ENCODE measurements around the gene KIF26B.
A peak's percentile ranks its signal among the peaks of the same experiment; 100 is the strongest.

The KIF26B gene

DNA sequence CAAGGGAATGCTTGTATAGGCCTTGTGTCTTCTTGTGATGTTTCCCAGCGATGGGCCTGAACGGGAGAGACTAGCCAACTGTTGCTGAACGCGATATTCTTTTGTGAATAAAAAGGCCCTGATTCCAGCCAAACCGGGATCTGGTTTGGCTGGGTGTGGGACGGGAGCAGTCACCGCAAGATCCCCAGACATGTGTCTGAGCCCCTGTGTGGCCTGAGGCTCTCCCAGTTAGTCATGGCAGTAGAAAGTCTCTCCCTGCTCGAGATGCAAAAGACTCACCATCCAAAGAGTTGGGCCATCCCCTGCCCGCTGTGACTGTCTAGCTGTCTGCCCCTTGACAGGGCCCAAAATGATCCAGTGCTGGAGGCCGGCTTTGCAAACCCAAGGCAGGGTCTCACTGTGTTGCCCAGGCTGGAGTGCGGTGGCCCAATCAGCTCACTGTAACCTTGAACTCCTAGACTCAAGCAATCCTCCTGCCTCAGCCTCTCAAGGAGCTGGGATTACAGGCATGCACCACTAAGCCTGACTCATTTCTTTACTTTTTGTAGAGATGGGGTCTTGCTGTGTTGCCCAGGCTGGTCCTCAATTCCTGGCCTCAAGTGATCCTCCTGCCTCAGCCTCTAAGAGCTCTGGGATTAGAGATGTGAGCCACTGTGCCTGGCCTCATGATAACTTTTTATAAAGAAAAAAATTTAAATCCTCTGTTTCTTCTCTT lies 56.4 kb downstream of the KIF26B start:
- DNase-seq: no peak

DNA sequence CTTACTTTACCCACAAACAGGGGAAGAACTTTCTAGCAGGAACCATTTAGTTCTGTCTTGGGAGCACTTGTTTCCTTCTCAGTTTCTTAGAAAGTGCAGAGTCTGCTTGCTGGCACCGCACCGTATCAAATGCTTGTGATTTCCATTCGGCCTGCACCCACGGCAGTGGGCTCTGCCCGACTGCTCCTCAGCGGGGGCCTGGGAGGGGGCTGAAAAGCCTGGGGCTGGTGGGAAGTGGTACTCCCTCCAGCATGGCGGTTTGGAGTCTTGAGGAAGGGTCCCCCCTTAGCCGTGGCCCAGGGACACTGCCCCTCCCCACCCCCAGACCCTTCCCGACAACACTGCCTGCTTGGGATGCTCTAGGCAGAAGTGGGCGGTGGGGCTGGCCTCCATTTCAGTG lies 57.0 kb downstream of the KIF26B start:
- DNase-seq: no peak

DNA sequence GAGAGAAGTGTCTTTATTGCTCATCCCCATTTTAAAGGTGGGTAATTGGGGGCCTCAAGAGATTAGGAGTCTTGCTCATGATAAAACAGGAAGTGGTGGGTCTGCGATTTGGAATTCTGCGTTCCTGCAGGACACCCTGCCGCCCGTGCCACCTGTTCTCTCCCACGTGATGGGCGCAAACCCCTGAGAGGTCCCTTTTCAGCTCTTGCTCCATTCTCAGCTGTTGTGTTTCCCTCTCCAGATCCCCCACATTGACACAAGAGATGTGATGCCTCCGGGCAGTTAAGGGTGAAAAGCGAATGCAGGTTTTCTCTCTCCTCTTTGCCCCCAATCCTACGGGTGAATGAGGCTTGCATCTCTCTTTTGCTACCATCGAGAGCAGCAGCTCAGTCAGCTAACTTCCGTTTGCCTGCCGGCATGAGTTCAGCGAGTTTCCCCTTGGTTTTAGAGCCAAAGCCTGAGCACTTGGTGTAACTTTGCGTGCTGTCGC lies 57.5 kb downstream of the KIF26B start:
- DNase-seq: no peak

DNA sequence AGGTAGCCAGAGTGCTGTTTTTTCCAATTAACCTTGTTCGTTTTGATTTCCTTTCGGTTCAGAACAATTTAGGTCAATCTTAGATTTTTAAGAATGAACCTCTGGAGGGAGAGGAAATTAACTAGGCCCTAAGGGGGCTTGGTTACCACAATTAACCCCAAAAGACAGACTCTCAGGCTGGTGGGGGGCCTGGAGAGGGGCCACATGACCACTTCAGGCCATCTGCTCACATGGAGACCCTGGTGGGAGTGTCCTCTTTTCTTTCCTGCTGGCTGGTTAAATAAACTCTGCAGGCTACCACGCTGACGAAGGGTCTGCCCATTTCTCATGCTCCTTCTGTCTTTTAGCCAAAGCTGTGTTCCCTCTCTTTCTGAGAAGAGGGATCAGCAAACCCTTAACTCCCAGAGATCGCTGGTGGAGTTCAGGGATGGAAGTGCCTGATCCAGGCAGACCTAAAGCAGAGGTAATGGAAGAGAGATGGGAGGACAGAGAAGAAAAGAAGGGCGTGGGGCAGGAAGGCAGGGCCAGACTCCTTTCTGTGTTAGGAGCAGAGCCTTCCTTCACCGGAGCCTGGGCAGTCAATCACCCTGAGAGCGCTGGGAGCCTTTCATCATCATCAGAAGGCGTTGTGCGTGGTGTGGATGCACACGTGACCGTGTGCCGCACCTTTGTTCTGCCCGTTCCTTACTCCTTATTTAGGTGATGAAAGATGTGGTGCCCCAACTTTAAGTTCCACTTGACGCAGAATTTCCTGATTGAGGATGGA lies 58.5 kb downstream of the KIF26B start:
- no peak for DNase-seq

DNA sequence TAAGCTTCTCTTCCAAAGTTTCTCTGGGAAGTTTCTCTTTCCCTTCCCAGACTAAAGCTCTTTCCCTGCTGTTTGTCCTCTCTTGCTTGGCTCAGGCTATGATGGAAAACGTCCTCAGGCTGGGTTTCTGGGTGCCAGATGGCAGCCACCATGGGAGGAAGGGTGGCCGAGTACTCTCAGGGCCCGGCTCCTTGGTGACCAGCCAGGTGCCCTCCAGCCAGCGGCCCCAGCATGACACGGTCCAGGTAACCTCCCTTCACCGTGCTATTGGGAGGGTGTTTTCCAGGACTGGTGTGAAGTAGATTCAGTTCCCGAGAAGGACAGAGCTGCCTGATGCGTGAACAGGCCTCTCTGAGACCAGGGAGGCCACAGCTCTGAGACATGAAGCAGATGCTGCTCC lies 60.3 kb downstream of the KIF26B start:
- no peak for DNase-seq

DNA sequence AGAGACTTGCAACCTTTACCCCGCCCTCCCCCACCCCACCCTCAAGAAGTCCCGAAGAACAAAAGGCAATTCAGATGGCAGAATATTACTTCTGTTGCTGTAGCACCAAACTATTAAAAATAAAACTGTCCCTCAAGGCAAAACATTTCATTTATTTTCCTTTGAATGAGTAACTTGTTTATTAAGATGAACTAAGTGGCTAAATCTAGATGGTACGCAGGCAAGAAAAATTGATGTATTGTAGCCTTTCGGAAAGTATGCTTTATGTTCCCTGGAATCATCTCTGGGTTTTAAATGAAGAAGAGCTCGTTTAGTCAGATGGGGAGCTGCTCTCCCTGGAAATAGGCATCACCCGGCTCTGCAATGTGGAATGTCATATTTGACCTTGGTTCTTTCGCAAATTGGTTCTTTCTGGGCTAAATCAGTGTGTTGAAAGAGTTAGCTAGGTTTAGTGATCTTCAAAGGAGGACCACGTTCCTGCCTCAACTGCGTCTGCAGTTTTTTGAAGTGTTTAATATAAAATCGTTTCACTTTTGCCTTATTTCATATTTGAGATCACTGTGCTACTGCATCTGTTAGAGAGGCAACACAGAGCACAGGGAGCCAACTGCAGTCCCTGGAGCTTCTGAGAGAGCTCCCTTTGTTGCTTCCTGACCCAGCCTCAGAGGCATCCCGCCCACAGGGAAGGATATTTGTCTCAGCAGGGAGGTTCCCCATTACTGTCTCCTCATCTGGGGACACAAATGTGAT lies 61.8 kb downstream of the KIF26B start:
- no peak for DNase-seq

DNA sequence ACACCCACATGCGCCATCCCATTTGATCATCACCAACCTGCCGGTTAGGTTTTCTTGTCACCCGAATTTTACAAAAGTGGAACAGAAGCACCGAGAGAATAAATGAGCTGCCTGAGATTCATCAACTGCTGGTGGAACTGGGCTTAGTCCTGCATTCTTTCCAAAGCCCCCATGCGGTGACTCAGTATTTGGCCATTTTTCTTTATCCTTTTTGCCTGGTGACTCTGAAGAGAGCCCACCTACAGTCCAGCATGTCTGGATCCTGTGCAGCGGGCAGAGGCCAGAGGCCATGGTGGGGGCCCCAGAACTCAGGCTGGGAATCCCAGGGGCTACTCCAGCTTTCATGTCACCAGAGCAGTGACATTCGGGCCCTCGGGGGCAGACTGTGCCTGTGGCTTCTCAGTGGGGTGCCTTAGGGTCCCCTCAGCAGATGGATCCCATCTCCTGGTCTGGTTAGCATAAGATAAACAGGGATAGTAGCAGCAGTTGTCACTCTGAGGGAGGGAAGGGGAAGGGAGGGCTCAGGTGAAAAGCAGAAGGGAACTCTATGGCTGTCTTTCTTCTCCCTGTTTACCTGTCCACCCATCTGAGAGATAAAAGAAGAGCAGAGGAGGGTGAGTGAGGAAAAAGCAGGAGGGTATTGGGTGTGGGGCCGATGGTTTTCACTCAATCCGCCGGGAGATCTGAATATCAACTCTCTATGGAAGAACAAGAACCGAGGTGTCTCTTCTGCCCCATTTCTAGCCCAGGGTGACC lies 63.2 kb downstream of the KIF26B start:
- no peak for DNase-seq

DNA sequence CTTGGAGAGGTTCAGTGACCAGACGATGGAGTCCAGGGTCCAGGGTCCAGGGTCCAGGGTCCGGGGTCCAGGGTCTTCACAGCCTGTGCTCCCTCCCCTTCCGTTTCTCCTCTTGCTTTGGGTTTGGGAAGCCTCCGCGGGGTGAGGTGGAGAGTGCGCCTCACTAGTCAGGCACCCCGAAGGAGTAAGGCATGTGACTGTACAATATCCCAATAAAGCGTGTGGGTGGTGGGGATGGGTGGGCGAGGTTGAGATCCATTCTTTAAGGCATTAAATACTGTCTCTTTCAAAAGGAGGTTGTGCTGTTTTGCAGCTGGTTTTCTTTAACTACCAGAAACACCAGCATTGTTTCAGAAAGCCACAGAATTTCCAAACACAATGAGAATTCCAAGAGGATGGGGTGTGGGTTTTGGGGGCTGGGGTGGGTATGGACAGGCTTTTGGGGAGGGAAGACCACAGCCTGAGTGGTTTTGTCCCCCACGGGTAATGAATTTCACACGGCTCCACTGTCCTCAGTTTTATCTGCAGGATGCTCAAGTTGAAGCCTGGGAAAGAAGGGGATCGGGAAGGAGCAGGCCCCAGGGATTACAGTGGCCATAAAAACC lies 65.7 kb downstream of the KIF26B start:
- no peak for DNase-seq

DNA sequence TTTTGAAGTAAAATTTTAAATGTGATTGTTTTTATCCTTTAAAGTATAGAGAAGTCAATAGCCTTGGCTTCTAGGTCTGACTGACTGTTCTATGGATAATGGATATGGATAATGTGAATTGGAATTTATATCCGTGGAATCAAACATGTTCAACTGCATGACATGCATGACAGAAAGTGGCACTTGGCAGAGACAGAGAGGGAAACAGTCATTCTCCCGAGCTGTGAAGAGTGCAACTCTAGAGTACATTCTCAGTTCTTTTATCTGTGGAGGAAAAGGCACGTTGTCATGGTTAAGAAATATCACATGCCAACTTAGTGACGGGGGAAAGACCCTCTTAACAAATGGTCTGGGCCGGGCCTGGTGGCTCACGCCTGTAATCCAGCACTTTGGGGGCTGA lies 67.0 kb downstream of the KIF26B start:
- no peak for DNase-seq

DNA sequence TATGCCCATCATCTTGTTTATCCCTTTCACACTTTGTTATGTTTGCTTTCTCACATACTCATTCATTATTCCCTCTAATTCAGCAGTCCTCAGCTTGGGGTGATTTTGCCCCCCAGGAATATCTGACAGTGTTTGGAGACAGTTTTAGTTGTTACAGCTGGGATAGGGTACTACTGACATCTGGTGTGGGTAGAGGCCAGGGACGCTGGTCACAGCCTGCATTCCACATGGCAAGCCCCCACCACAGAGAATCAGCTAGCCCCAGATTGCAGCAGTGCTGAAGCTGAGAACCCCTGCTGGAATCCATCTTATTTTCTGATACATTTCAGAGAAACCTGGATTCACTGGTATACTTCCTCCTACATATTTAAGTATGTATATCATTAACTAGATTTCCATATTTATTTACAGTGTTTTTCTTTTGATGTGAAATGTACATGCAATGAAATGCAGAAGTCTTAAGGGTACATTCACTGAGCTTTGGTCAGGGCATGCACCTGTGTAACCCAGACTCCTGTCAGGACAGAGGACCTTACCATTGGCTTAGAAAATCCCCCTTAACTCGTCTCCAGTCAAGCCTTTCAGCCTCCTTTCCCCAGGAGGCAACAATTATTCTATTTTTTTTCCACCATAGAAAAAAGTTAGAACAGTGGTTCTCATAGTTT lies 68.3 kb downstream of the KIF26B start:
- no peak for DNase-seq

DNA sequence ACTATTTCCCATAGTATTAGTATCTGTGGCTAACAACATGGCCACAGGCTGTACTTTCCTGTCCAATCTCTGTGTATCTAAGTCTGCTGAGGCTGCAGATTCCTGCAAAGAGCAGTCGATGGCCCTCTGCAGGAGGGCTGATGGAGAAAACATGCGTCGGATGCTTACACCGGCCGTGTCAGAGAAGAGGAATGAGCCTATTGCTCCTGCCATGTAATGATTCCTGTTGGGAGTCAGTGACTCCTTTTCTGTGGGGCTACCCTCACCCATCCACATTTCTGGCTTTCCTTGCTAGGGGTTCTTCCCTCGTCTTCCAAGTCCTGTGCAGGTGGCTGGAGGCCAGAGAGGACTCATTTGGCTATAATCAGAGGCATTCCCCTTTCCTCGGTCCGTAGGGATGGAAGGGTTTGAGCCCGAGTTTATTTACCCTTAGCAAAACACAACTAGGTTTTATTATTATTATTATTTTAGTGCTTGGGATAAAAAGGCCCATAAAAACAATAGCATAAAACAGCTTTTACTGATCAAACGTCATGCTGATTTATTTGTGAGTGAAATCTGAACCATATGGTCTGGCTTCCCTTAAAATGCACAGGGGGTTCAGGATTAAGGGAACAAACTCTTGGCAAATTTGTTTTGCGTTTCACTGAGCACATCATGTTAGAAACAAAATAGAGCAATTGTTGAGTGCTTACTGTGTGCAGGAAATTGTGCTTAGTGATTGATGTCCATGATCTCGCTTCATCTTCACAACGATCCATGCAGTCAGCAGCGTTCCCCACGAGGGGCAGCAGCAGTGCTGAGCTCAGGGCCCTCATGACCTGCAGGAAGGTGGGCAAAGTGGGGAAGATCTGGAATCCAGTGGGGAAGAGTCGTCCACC lies 70.8 kb downstream of the KIF26B start:
- DNase-seq: no peak

DNA sequence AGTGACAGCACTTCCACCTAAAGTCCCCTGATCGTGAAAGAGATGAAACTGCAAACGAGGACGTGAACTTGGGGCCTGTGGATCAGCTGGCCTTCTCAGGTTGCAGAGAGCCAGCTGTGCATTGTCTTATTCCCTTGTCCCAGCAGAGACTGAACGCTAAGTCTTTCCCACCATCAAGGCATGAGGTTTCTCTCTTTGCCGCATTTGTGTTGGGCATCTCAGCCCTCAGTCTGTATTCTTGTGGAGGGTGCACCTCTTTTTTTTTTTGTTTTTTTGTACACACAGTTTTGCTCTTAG lies 71.4 kb downstream of the KIF26B start:
- no peak for DNase-seq

DNA sequence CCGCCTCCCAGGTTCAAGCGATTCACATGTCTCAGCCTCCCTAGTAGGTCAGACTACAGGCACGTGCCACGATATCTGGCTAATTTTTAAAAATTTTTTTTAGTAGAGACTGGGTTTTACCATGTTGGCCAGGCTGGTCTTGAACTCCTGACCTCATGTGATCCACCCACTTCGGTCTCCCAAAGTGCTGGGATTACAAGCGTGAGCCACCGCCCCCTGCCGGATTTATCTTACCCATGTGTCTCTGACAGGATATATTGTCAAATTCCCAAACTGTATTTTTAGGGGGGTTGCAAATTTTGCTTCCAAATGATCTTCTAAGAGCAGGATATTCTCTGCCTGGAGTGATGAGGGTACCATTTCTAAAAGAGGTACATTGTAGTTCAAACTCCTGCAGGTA lies 74.3 kb downstream of the KIF26B start:
- no peak for DNase-seq

DNA sequence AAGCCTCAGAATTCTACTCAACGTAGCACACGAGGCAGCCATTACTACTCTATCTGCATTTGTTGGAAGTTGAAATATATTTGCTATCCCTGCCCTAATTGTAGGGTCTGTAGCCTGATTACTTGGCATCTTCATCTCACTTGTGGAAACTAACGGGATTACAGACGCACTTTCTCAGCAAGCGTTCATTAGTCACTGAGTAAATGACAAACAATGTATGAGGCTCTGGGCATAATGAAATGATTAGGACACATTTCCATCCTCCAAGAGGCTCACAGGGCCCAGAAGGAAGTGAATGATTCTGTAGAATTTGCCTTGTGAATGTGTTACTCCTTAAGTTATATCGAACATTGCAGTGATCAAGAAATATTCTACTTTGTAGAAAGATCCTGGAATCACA lies 78.1 kb downstream of the KIF26B start:
- no peak for DNase-seq

DNA sequence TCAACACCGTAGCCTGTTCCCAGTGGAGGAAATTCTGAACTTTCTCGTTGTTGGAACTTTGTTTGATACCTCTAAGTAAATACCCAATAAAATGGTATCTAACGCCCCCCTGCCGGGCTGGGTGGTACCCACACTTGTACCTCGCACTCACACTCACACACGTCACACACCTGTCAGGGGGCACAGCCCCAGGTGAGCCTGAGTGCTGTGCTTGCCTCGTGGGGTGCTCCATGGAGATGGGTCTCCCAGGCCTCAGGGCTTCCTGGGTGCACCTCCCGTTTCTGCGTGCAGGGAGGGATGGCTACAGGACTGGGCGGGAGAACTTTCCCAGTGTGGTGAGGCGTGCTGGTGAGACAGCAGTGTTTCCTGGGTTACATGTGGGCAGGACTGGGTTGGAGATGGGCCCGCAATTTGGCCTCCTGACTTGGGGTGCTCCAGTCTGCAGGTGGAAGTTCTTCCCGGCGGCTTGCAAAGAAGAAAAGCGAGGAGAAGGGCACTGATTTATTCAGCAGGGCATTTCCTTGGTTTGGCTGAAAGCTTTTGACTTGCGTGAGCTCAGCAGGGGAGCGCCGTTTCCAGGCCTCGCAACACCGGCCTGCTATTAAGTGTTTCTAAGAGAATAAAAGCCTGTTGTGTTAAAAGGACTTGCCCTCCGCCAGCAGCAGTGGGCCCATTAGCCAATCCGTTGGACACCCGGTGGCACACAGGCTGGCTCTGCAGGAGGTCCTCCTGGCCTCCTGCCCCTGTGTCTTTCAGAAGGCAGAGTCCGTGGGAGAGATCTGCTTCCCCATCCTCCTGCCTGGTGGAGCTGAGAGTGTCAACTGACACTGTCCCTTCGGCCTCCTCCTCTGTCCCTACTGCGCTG lies 79.7 kb downstream of the KIF26B start:
- DNase-seq: peak; percentile 75

DNA sequence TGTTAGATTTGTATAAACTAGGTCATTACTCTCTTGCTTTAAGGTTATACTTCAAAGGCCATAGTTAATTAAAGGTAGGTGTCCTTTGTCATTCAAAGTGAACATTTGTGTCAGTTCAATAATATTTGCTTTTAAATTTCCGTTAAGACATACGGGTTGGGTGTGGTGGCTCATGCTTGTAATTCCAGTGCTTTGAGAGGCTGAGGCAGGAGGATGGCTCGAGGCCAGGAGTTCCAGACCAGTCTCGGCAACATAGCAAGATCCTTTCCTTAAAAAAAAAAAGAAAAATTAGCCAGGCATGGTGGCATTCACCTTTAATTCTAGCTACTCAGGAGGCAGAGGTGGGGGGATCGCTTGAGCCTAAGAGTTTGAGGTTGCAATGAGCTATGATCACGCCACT lies 80.4 kb downstream of the KIF26B start:
- no peak for DNase-seq

DNA sequence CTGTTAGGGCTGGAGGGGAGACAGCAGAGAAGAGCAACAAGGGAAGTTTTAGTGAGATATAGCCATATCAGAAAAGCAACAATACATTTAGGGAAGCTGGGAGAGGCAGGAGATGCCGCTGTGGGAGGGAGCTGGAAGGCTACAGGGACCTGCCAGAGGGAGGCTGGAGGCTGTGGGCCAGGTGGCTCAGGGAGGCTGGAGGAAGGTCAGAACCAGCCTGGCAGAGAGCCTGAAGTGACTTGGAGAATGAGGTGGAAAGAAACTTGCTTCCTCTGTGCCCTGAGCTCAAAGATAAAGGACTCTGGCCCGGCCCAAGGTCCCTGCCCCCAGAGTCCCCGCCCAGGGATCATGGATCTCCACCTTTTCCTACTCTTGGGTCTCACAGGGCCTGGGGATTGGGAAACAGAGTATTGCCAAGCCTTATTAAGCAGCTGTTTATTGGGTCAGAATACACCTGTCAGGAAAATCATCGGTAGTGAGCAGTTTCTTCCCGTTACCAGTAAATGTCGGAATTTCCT lies 85.9 kb downstream of the KIF26B start:
- DNase-seq: no peak

DNA sequence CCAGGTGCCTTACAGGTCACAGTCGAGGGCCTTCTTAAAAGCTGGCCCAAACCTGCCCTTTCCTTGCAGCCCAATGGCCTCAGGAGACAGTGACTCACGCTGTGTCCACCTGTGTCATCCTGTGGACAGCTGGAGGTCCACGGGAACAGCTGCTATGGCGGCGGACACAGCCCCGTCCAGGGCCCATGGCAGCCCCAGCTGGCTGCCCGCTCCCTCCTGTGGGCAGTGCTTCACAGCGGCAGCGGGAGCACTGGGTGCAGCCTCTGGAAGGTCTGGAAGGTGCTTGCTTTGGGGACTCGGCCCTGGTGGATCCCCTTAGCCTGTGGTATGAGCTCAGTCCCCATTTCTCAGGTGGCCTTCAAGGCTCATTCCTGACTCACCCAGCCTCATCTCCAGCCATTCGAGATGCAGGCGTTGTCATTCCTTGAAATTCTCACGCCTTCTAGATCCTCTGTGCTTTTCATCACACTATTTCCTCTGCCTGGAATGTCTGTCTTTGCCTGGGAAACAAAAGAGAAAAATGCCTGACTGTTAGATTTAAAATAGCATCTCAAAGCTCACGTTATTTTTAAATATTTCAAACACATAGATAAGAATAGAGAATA lies 86.8 kb downstream of the KIF26B start:
- DNase-seq: no peak

DNA sequence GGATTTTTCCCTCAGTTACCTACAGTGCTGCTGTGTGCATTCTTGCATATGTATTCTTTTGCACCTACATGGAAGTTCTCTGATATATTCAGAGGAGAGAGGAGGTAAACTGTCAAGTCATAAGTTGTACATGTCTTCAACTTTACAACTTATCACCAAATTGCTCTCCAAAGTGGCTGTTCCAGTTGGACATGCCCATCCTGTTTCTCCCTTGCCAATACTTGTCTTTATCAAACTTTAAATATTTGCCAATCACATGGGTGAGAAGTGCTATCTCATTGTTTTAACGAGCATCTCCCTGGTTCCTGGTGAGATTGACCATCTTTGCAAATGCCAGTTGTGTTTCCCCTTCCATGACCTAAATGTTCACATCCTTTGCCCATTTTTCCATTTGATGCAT lies 88.2 kb downstream of the KIF26B start:
- DNase-seq: no peak

Data from NCI-H774 (cell line).